MM.1S (cell line): ENCODE data around the gene DOLK.

ENCODE experiments used
- DNase-seq: peaks from one replicate; pipeline ENCODE4 v3.0.0-alpha.2; 2015
- H2AFZ ChIP-seq: fragments of 300-600 bp; sonication (generic); 2 replicates; pipeline ENCODE4 v1.6.0; 2016; ENCODE audit warnings: antibody characterized with exemption, low read length
- H3F3A ChIP-seq: fragments of 300-600 bp; sonication (generic); 2 replicates; pipeline ENCODE4 v1.6.1; 2016; ENCODE audit warnings: mild to moderate bottlenecking, antibody characterized with exemption, low read length, moderate library complexity, mixed read lengths; ENCODE audit not compliant: insufficient read depth
- H3K27ac ChIP-seq: fragments of 300-600 bp; sonication (generic); 2 replicates; pipeline ENCODE4 v1.5.1; 2016; ENCODE audit warnings: mild to moderate bottlenecking, low read length
- H3K27me3 ChIP-seq: fragments of 300-600 bp; sonication (generic); replicated peaks from 2 replicates; pipeline ENCODE4 v1.6.0; 2016; ENCODE audit warnings: low read length; ENCODE audit not compliant: insufficient read depth
- H3K36me3 ChIP-seq: fragments of 300-600 bp; sonication (generic); replicated peaks from 2 replicates; pipeline ENCODE4 v1.6.1; 2016; ENCODE audit warnings: mild to moderate bottlenecking, low read length, mixed read lengths; ENCODE audit not compliant: insufficient read depth
- H3K4me1 ChIP-seq: fragments of 300-600 bp; sonication (generic); 2 replicates; pipeline ENCODE4 v1.6.1; 2016; ENCODE audit warnings: low read length, mixed read lengths
- H3K4me2 ChIP-seq: fragments of 300-600 bp; sonication (generic); 2 replicates; pipeline ENCODE4 v1.6.0; 2016; ENCODE audit warnings: low read depth, low read length
- H3K4me3 ChIP-seq: fragments of 300-600 bp; sonication (generic); 2 replicates; pipeline ENCODE4 v1.5.1; 2016; ENCODE audit warnings: low read length, mixed read lengths
- H3K79me2 ChIP-seq: fragments of 300-600 bp; sonication (generic); 2 replicates; pipeline ENCODE4 v1.6.1; 2016; ENCODE audit warnings: mixed run types, low read length, mixed read lengths
- H3K9ac ChIP-seq: fragments of 300-600 bp; sonication (generic); 2 replicates; pipeline ENCODE4 v1.6.1; 2016; ENCODE audit warnings: low read length, mixed read lengths
- H3K9me2 ChIP-seq: fragments of 300-600 bp; sonication (generic); replicated peaks from 2 replicates; pipeline ENCODE4 v1.6.1; 2016; ENCODE audit warnings: mild to moderate bottlenecking, low read length, mixed read lengths; ENCODE audit not compliant: insufficient read depth
- H3K9me3 ChIP-seq: fragments of 300-600 bp; sonication (generic); replicated peaks from 2 replicates; pipeline ENCODE4 v1.6.1; 2016; ENCODE audit warnings: mild to moderate bottlenecking, low read length, mixed read lengths; ENCODE audit not compliant: insufficient read depth
- H4K20me1 ChIP-seq: fragments of 300-600 bp; sonication (generic); 2 replicates; pipeline ENCODE4 v1.6.1; 2016; ENCODE audit warnings: mild to moderate bottlenecking, low read length, moderate library complexity, mixed read lengths; ENCODE audit not compliant: insufficient read depth
- CTCF ChIP-seq: fragments of 300-600 bp; sonication (generic); IDR thresholded peaks from 2 replicates; pipeline ENCODE4 v1.5.1; 2016; ENCODE audit warnings: antibody characterized with exemption, low read length, mixed read lengths
- EZH2 ChIP-seq: fragments of 300-600 bp; sonication (generic); optimal IDR thresholded peaks from 2 replicates; pipeline ENCODE3; 2017; ENCODE audit warnings: low read depth, mild to moderate bottlenecking, antibody characterized with exemption, low read length, mixed read lengths
- EZH2phosphoT487 ChIP-seq: fragments of 300-600 bp; sonication (generic); IDR thresholded peaks from 2 replicates; pipeline ENCODE4 v1.6.1; 2018; ENCODE audit warnings: antibody characterized with exemption, low read length

Gene DOLK

GRCh38 chr9:128937310-128938165 lies 9.9 kb downstream of the DOLK start:
- H2AFZ ChIP-seq: no peak overlapping the region
- H3F3A ChIP-seq: no peaks in the 10 kb centered on the region
- no peaks in the 10 kb centered on the region for H3K27me3 ChIP-seq
- no peaks in the 10 kb centered on the region for H3K36me3 ChIP-seq
- no peaks in the 10 kb centered on the region for H3K4me1 ChIP-seq
- TF ChIP-seq CTCF (no peak), EZH2 (no peak), EZH2phosphoT487 (no peak)
- no peak overlapping the region for H3K4me2 ChIP-seq
- no peaks in the 10 kb centered on the region for H3K79me2 ChIP-seq
- no peak overlapping the region for H3K27ac ChIP-seq
- no peak for DNase-seq
- no peak overlapping the region for H3K4me3 ChIP-seq
- H3K9me3 ChIP-seq: no peaks in the 10 kb centered on the region
- H3K9me2 ChIP-seq: no peaks in the 10 kb centered on the region
- H3K9ac ChIP-seq: no peak overlapping the region
- no peaks in the 10 kb centered on the region for H4K20me1 ChIP-seq

GRCh38 chr9:128936171-128936865 lies 11.1 kb downstream of the DOLK start:
- H3K36me3 ChIP-seq: no peaks in the 10 kb centered on the region
- TF ChIP-seq EZH2phosphoT487 (no peak), EZH2 (no peak), CTCF (no peak)

GRCh38 chr9:128933731-128934130 lies 13.7 kb downstream of the DOLK start:
- Histone ChIP-seq H3K9me3 (no peaks in the 10 kb centered on the region), H3K36me3 (no peaks in the 10 kb centered on the region), H3K79me2 (no peaks in the 10 kb centered on the region), H3K4me2 (no peak overlapping the region), H3K27me3 (no peaks in the 10 kb centered on the region), H3F3A (no peaks in the 10 kb centered on the region), H2AFZ (no peak overlapping the region), H3K9ac (no peak overlapping the region), H3K27ac (no peak overlapping the region), H4K20me1 (no peaks in the 10 kb centered on the region), H3K4me1 (no peaks in the 10 kb centered on the region), H3K9me2 (no peaks in the 10 kb centered on the region), H3K4me3 (no peak overlapping the region)
- DNase-seq: no peak
- TF ChIP-seq CTCF: no peak
- no peak for TF ChIP-seq EZH2
- TF ChIP-seq EZH2phosphoT487: no peak

More at GRCh38 chr9:128936171-128936865, 11.1 kb downstream of the DOLK start:
- Histone ChIP-seq H2AFZ (no peak overlapping the region), H3K4me1 (no peaks in the 10 kb centered on the region), H3K27me3 (no peaks in the 10 kb centered on the region), H3K4me3 (no peak overlapping the region), H3K9me3 (no peaks in the 10 kb centered on the region), H3K9me2 (no peaks in the 10 kb centered on the region), H3F3A (no peaks in the 10 kb centered on the region), H3K27ac (no peak overlapping the region), H3K79me2 (no peaks in the 10 kb centered on the region), H4K20me1 (no peaks in the 10 kb centered on the region), H3K4me2 (no peak overlapping the region), H3K9ac (no peak overlapping the region)
- no peak for DNase-seq
